ENCODE data around the gene C14orf132.
"Not testable (repeated sequence)": the region's sequence is repeated elsewhere in the genome, so short reads cannot be mapped to it uniquely, and the experiment has no call there.

The C14orf132 gene

GRCh38 chr14:96060186-96060933 is 21.2 kb downstream of the C14orf132 start:
- DNase-seq: no peak

GRCh38 chr14:96062010-96062409 is 22.8 kb downstream of the C14orf132 start:
- no peak for DNase-seq

GRCh38 chr14:96062506-96062905 is 23.3 kb downstream of the C14orf132 start:
- no peak for DNase-seq

- no peak for DNase-seq
Observed at GRCh38 chr14:96064866-96065265, 25.7 kb downstream of the C14orf132 start.

- no peak for DNase-seq
Observed at GRCh38 chr14:96065661-96066459, 26.7 kb downstream of the C14orf132 start.

GRCh38 chr14:96066976-96067375 is 27.8 kb downstream of the C14orf132 start:
- no peak for DNase-seq

GRCh38 chr14:96067985-96068930 is 29.1 kb downstream of the C14orf132 start:
- DNase-seq: no peak

GRCh38 chr14:96069421-96069820 is 30.3 kb downstream of the C14orf132 start:
- DNase-seq: no peak

- DNase-seq: no peak
Observed at GRCh38 chr14:96071561-96071960, 32.4 kb downstream of the C14orf132 start.

GRCh38 chr14:96072076-96072475 is 32.9 kb downstream of the C14orf132 start:
- DNase-seq: no peak

GRCh38 chr14:96072746-96073145 is 33.6 kb downstream of the C14orf132 start:
- no peak for DNase-seq

GRCh38 chr14:96073260-96074039 is 34.3 kb downstream of the C14orf132 start:
- not testable (repeated sequence) for DNase-seq

GRCh38 chr14:96077983-96078624 is 38.9 kb downstream of the C14orf132 start:
- no peak for DNase-seq

GRCh38 chr14:96078625-96079016 is 39.5 kb downstream of the C14orf132 start:
- DNase-seq: no peak

GRCh38 chr14:96079066-96079465 is 39.9 kb downstream of the C14orf132 start:
- DNase-seq: no peak

- DNase-seq: no peak
Observed at GRCh38 chr14:96080571-96080970, 41.4 kb downstream of the C14orf132 start.

GRCh38 chr14:96081224-96081623 is 42.1 kb downstream of the C14orf132 start:
- no peak for DNase-seq

- no peak for DNase-seq
Observed at GRCh38 chr14:96081767-96082400, 42.7 kb downstream of the C14orf132 start.

- DNase-seq: no peak
Observed at GRCh38 chr14:96082420-96083300, 43.5 kb downstream of the C14orf132 start.

- DNase-seq: no peak
Observed at GRCh38 chr14:96083667-96084320, 44.6 kb downstream of the C14orf132 start.

All from GOT3 (cell line).